ENCODE measurements around the gene SLC35F1.

SLC35F1 gene

DNA sequence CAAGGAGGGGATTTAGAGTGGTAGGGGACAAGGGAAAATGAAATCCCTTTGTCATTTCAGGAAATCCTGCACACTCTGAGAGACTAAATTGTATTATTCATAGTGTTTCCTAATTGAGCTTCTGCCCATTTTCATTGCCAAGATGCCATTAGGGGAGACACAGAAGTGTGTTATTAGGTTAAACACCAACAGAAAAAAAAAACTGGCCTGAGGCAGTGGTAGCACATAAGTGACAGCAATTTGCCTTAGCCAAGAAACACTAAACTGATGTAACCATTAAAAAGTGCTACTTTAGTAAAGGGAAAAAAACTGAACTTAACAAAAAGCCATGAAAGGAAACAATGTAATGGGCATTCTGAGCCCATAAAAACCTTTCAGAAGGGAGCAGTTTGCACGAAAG is 370.6 kb downstream of the SLC35F1 start:
- H3K4me1 ChIP-seq (ENCODE audit: low read depth, poor library complexity, severe bottlenecking): no peaks in the 10 kb centered on the region
- no peaks in the 10 kb centered on the region for H3K36me3 ChIP-seq (ENCODE audit: insufficient read depth)
- no peak overlapping the region for H3K4me3 ChIP-seq (IDR thresholded peaks at IDR 0.05; ENCODE audit: insufficient read depth, low read depth, low read length)
- TF ChIP-seq CTCF (conservative IDR thresholded peaks at IDR 0.05; ENCODE audit: low read depth, low read length): no peak
- H2AFZ ChIP-seq (ENCODE audit: low read depth): no peak overlapping the region
- H3K4me2 ChIP-seq: no peak overlapping the region
- no peak overlapping the region for H3K9ac ChIP-seq
- no peak overlapping the region for H3K27ac ChIP-seq
- H4K20me1 ChIP-seq (ENCODE audit: insufficient read depth): no peaks in the 10 kb centered on the region
- H3K79me2 ChIP-seq (ENCODE audit: insufficient read depth, low read depth): no peaks in the 10 kb centered on the region
- no peaks in the 10 kb centered on the region for H3K27me3 ChIP-seq (ENCODE audit: insufficient read depth, low read depth)

DNA sequence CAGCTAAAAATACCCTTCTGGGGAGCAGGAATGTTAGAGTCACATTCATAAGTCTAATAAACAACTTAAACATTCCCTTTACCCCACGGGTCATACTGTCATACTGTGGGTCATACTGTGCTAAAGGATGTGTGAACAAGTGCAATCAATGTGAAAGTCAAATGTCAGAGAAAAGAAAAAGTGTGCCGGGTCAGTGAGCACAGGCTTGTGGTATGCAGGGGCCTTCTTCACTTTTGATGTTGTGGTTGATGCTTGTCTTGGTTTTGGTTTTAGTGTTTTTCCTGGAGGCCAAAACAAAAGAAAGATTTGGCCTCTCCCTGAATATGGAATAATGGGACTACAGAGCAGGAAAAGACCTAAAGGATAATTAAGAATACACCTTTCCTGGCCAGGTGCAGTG is 373.1 kb downstream of the SLC35F1 start:
- Histone ChIP-seq H3K4me1 (ENCODE audit: low read depth, poor library complexity, severe bottlenecking) (no peaks in the 10 kb centered on the region), H4K20me1 (ENCODE audit: insufficient read depth) (no peaks in the 10 kb centered on the region), H3K4me3 (IDR thresholded peaks at IDR 0.05; ENCODE audit: insufficient read depth, low read depth, low read length) (no peak overlapping the region), H3K36me3 (ENCODE audit: insufficient read depth) (no peaks in the 10 kb centered on the region), H3K9ac (no peak overlapping the region), H3K79me2 (ENCODE audit: insufficient read depth, low read depth) (no peaks in the 10 kb centered on the region), H3K27ac (no peak overlapping the region), H2AFZ (ENCODE audit: low read depth) (no peak overlapping the region), H3K4me2 (no peak overlapping the region), H3K27me3 (ENCODE audit: insufficient read depth, low read depth) (no peaks in the 10 kb centered on the region)
- no peak for TF ChIP-seq CTCF (conservative IDR thresholded peaks at IDR 0.05; ENCODE audit: low read depth, low read length)

DNA sequence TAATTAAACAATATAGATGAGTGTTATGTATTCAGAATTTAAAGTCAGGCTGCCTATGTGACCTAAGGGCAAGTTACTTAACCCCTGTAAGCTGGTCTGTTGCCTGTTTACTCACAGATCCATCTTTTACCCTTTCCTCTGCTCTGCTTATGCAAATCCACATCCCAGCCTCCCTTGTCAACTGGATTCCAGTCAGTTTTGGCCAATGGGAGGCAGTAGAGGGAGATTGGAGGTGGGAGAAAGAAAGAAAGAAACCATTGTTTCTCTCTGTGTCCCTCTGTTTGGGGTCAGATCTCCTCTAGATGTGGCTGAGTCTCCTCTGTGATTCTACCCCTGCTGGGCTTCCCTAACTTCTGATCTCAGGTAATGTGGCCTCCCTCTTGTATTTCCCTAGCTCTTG is 374.2 kb downstream of the SLC35F1 start:
- H3K4me2 ChIP-seq: no peak overlapping the region
- no peak overlapping the region for H2AFZ ChIP-seq (ENCODE audit: low read depth)
- H4K20me1 ChIP-seq (ENCODE audit: insufficient read depth): no peaks in the 10 kb centered on the region
- H3K36me3 ChIP-seq (ENCODE audit: insufficient read depth): no peaks in the 10 kb centered on the region
- no peak overlapping the region for H3K27ac ChIP-seq
- H3K4me1 ChIP-seq (ENCODE audit: low read depth, poor library complexity, severe bottlenecking): no peaks in the 10 kb centered on the region
- H3K9ac ChIP-seq: no peak overlapping the region
- no peaks in the 10 kb centered on the region for H3K79me2 ChIP-seq (ENCODE audit: insufficient read depth, low read depth)
- H3K27me3 ChIP-seq (ENCODE audit: insufficient read depth, low read depth): no peaks in the 10 kb centered on the region
- TF ChIP-seq CTCF (conservative IDR thresholded peaks at IDR 0.05; ENCODE audit: low read depth, low read length): no peak
- no peak overlapping the region for H3K4me3 ChIP-seq (IDR thresholded peaks at IDR 0.05; ENCODE audit: insufficient read depth, low read depth, low read length)

- H3K27ac ChIP-seq: no peak overlapping the region
- H3K4me2 ChIP-seq: no peak overlapping the region
- no peaks in the 10 kb centered on the region for H4K20me1 ChIP-seq (ENCODE audit: insufficient read depth)
- H3K9ac ChIP-seq: no peak overlapping the region
- H3K79me2 ChIP-seq (ENCODE audit: insufficient read depth, low read depth): no peaks in the 10 kb centered on the region
- no peaks in the 10 kb centered on the region for H3K36me3 ChIP-seq (ENCODE audit: insufficient read depth)
- no peaks in the 10 kb centered on the region for H3K4me1 ChIP-seq (ENCODE audit: low read depth, poor library complexity, severe bottlenecking)
- 0 out of 2 replicates have a peak, but pooled peaks have one; percentile 30 for TF ChIP-seq CTCF (conservative IDR thresholded peaks at IDR 0.05; ENCODE audit: low read depth, low read length)
- no peak overlapping the region for H3K4me3 ChIP-seq (IDR thresholded peaks at IDR 0.05; ENCODE audit: insufficient read depth, low read depth, low read length)
- no peak overlapping the region for H2AFZ ChIP-seq (ENCODE audit: low read depth)
- no peaks in the 10 kb centered on the region for H3K27me3 ChIP-seq (ENCODE audit: insufficient read depth, low read depth)
These were observed 376.7 kb downstream of the SLC35F1 start for GRCh38 chr6:118283766-118284165.

Measured in KMS-11 (cell line).